ENCODE results near the gene UBQLN4.
"Not testable (repeated sequence)": the region's sequence is repeated elsewhere in the genome, so short reads cannot be mapped to it uniquely, and the experiment has no call there.

The UBQLN4 gene

GRCh38 chr1:156056326-156056849 is 2.8 kb upstream of the UBQLN4 start:
- DNase-seq: no peak

GRCh38 chr1:156055281-156056048 is 1.9 kb upstream of the UBQLN4 start:
- DNase-seq: no peak

- peak; percentile 99 for DNase-seq
Observed at GRCh38 chr1:156054500-156055280, 1.1 kb upstream of the UBQLN4 start, which contains the start of gene LAMTOR2. TSS of gene LAMTOR2 (plus strand) at chr1:156054782. CDS start at chr1:156054890, 108 bp downstream.

GRCh38 chr1:156052862-156053767 is 483 bp downstream of the UBQLN4 start:
- peak; percentile 86 for DNase-seq

- no peak for DNase-seq
Observed at GRCh38 chr1:156051011-156051725, 2.4 kb downstream of the UBQLN4 start.

GRCh38 chr1:156050376-156050775 is 3.2 kb downstream of the UBQLN4 start:
- no peak for DNase-seq

GRCh38 chr1:156048663-156049258 is 4.8 kb downstream of the UBQLN4 start:
- DNase-seq: no peak

GRCh38 chr1:156045076-156045475 is 8.5 kb downstream of the UBQLN4 start:
- no peak for DNase-seq

GRCh38 chr1:156042828-156043227 is 10.8 kb downstream of the UBQLN4 start:
- no peak for DNase-seq

GRCh38 chr1:156034991-156035390 is 18.6 kb downstream of the UBQLN4 start:
- not testable (repeated sequence) for DNase-seq

GRCh38 chr1:156033011-156033410 is 20.6 kb downstream of the UBQLN4 start:
- no peak for DNase-seq

GRCh38 chr1:156026588-156026987 is 27.0 kb downstream of the UBQLN4 start:
- no peak for DNase-seq

GRCh38 chr1:156025876-156026275 is 27.7 kb downstream of the UBQLN4 start:
- no peak for DNase-seq

GRCh38 chr1:156024801-156025200 is 28.8 kb downstream of the UBQLN4 start:
- no peak for DNase-seq

- no peak for DNase-seq
Observed at GRCh38 chr1:156021954-156022353, 31.6 kb downstream of the UBQLN4 start.

GRCh38 chr1:156021093-156021428 is 32.5 kb downstream of the UBQLN4 start:
- DNase-seq: no peak

- peak; percentile 92 for DNase-seq
Observed at GRCh38 chr1:156020293-156021092, 33.1 kb downstream of the UBQLN4 start, which contains the start of gene SSR2. TSS of gene SSR2 (minus strand) at chr1:156020951. CDS start at chr1:156020167, 784 bp downstream.

GRCh38 chr1:156019946-156020292 is 33.7 kb downstream of the UBQLN4 start:
- DNase-seq: no peak

- no peak for DNase-seq
Observed at GRCh38 chr1:156014829-156015228, 38.8 kb downstream of the UBQLN4 start.

GRCh38 chr1:156012051-156012817 is 41.4 kb downstream of the UBQLN4 start:
- no peak for DNase-seq

All from left hindlimb (tissue), 1 donor.